Spinal cord (tissue), 10 donors: Measurements from ENCODE around the gene MN1. TPM values are rescaled to one million over a fixed set of nuclear protein-coding genes. Genes with fewer than 3 reads are reported as not detected.

ENCODE experiments used
- DNase-seq, 6 donors: peaks; one replicate each; pipeline versions ENCODE4 v3.0.0 to v3.0.0-alpha.2; 2013 to 2015; ENCODE audit warnings: low spot score in 6 of 6, low read depth in 4 of 6
- H3K27ac ChIP-seq: one replicate; pipeline ENCODE4 v1.5.1; 2013; ENCODE audit warnings: low read depth, low read length, control low read depth
- H3K27me3 ChIP-seq: one replicate; pipeline ENCODE4 v1.6.1; 2013; ENCODE audit warnings: low read length; ENCODE audit not compliant: control insufficient read depth, insufficient read depth
- H3K36me3 ChIP-seq: one replicate; pipeline ENCODE4 v1.6.1; 2013; ENCODE audit warnings: low read length; ENCODE audit not compliant: control insufficient read depth, insufficient read depth
- H3K4me1 ChIP-seq: one replicate; pipeline ENCODE4 v1.6.1; 2013; ENCODE audit warnings: low read length; ENCODE audit not compliant: control insufficient read depth, insufficient read depth
- H3K4me3 ChIP-seq: one replicate; pipeline ENCODE4 v1.5.1; 2013; ENCODE audit warnings: low read depth, low read length, control low read depth
- H3K9me3 ChIP-seq: one replicate; pipeline ENCODE4 v1.6.1; 2013; ENCODE audit warnings: low read length; ENCODE audit not compliant: control insufficient read depth, insufficient read depth
- WGBS: methylation state at CpG from one replicate; pipeline ENCODE4 v1.1.5; 2013; ENCODE audit warnings: missing lambda C conversion rate; ENCODE audit not compliant: insufficient coverage; 5-methylcytosine and 5-hydroxymethylcytosine counted together
- polyA plus RNA-seq, 2 donors: library from polyadenylated mRNA; unstranded; fragments of 120-200 nt; gene quantifications; one replicate each; pipeline ENCODE4 v1.2.1, GENCODE V29; 2013; ENCODE audit not compliant: insufficient read length in 2 of 2
- total RNA-seq, 2 donors: library from RNA; depleted of rRNA in 1 of 2; stranded (reverse); fragments of 120-200 nt in 1 of 2; fragments of >200 nt in 1 of 2; gene quantifications; one replicate each; pipeline versions ENCODE4 v1.2.3 to v1.2.4, GENCODE V29; 2013 to 2014
- donor health status: healthy.

Gene MN1
- total and polyA plus RNA-seq, 4 donors: 9.9 to 27.5 (median 25.4) TPM

DNA sequence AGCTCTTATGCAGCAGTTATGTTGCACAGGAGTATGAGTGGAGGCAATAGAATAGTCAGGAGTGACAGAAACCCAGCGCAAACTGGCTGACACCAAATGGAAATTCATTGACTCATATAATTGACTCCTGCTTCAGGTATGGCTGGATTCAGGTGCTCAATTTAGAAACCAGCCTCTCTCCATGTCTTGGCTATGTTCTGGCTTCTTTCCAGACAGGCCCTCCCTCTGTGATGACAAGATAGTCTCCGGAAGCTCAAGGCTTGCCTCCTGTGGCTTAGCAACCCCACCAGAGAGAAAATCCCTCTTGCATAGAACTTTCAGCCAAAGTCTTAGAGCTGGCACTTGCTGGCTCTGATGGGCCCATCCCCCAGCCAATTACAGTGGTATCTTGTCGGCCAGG is 28.1 kb upstream of the MN1 start:
- no peak overlapping the region for H3K4me3 ChIP-seq
- H3K36me3 ChIP-seq: no peaks in the 10 kb centered on the region
- WGBS: 66% methylated on average over 3 of the region's 3 CpGs
- H3K27me3 ChIP-seq: no peaks in the 10 kb centered on the region
- no peak overlapping the region for H3K27ac ChIP-seq
- peaks cover 9% of the 10 kb centered on the region for H3K4me1 ChIP-seq
- no peak for DNase-seq
- H3K9me3 ChIP-seq: no peaks in the 10 kb centered on the region

DNA sequence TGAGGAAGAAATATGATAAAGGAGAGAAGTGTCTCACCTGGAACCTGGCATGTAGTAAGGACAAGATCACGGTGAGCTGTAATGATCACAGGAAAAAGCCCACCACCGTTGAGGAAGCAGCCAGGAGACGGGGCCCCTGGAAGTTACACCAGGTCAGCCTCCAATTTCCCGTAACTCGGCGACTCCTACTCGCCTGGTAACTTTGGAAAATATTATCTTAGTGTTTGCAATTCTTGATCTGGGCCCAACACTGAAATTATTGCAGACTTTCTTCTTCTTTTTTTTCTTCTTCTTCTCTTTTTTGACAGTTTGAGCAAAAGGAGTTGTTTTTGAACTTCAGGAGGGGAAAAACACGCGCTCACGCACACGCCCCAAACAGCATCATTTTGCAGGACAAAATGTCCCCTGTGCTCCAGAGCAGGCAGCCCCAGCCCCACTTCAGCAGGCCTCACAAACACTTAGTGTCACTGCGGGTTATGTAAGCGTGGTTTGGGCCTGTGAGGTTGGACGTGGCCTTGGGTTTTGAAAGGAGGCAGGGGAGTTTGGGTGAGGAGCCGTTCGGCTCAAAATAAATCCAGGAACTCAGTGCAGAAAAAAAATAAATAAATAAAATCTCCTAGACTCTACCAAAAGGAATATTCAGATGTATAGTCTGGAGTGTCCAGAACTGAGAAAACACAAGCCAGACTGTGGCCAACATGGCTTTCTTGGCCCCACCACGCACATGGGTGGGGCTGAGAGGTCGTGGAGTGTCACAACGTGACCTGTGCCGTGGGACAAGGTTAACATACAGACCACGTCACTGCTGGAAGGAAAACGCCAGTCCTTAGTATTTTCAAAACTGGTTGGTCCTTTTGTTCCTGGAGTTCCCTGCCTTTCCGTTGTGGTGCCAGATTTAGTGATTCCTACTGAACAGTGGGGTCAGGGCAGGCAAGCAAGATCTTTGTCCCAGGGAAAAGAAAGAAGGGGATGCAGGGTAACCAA is 26.3 kb upstream of the MN1 start:
- Histone ChIP-seq H3K27ac (no peak overlapping the region), H3K4me1 (peaks cover 9% of the 10 kb centered on the region), H3K4me3 (no peak overlapping the region), H3K9me3 (no peaks in the 10 kb centered on the region), H3K27me3 (no peaks in the 10 kb centered on the region), H3K36me3 (no peaks in the 10 kb centered on the region)
- no peak for DNase-seq
- 82% methylated on average over 10 of the region's 23 CpGs for WGBS

DNA sequence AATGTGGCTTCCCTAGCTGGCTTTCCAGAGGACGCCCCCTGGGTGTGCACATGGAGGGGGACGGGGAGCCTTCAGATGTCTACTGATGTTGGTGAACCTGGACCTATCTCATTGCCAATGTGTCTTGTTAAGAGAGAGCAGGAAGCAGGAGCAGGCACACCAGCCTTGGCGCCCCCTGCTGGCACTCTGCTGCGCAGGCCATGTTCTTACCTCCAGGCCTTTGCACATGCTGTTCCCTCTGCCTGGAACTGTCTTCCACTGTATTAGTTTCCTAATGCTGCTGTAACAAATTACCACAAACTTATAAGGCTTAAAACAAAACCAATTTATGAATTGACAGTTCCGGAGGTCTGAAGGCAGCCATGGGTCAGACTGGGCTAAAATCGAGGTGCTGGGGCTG is 23.6 kb upstream of the MN1 start:
- WGBS: 89% methylated on average over 4 of the region's 6 CpGs
- Histone ChIP-seq H3K27ac (no peak overlapping the region), H3K27me3 (no peaks in the 10 kb centered on the region), H3K4me3 (no peak overlapping the region), H3K9me3 (no peaks in the 10 kb centered on the region), H3K4me1 (peaks cover 10% of the 10 kb centered on the region), H3K36me3 (no peaks in the 10 kb centered on the region)
- no peak for DNase-seq

DNA sequence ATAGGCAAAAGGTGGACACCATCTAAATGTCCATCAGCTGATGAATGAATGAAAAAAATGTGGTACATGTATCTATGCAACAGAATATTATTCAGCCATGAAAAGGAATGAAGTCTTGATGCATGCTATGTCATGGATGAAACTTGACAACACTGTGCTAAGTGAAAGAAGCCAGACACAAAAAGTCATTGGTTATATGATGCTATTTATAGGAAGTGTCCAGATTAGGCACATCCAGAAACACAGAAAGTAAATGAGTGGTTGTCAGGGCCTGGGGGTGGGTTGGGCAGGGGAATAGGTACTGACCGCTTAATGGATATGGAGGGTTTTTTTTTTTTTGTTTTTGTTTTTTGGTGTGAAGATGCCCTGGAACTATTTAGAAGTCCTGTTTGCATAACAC is 21.7 kb upstream of the MN1 start:
- DNase-seq: no peak
- WGBS: 100% methylated on average over 1 of the region's 1 CpG

DNA sequence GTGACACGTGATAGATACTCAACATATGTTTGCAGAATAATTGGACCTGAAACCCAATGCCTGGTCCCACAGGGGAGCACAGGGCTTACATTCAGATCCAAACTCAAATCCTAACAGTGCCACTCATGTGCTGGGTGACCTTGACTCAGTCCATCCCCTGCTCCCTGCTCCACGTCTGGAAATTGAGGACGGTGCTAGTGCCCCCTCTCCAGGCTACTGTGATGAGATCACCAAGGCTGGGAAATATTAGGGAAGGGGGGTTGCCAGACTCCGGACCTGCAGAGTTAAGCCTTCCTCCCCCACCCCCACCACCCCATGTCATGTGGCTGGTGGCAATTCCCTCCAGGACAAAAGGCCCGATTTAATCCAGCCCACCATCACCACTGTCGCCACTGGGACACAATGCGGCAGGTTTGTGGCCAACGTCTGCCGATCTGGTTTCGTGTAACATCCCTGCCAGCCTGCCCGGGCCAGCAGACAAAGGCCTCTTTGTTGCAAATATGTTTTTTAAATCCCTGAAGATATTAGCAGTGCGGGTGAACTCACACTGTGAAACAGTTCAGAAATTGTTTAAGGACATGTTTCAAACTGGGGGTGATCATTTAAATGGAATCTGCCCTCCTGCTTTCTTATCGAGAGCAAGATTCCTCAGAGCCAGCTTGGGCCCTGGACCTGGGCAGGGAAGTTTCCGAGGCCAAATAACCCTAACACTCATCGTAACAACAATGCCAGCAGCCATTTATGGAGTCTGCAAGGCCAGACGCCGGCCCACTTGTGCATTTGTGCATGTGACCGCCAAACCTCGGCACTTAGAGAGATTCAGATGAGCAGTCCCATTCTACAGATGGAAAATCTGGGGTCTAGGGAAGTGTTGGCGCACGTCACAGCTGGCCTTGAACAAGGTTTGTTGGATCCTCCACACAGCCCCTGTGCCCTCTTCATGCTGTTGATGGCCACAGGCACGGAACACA is 19.6 kb upstream of the MN1 start:
- peaks cover 10% of the 10 kb centered on the region for H3K4me1 ChIP-seq
- no peak overlapping the region for H3K27ac ChIP-seq
- H3K4me3 ChIP-seq: no peak overlapping the region
- no peaks in the 10 kb centered on the region for H3K36me3 ChIP-seq
- 49% methylated on average over 18 of the region's 22 CpGs for WGBS
- no peaks in the 10 kb centered on the region for H3K27me3 ChIP-seq
- H3K9me3 ChIP-seq: peaks cover 2% of the 10 kb centered on the region
- peak in 2 of 6 donors; percentile 39 to 52 for DNase-seq

More for the DNA sequence above, 21.7 kb upstream of the MN1 start:
- Histone ChIP-seq H3K27me3 (no peaks in the 10 kb centered on the region), H3K4me3 (no peak overlapping the region), H3K36me3 (no peaks in the 10 kb centered on the region), H3K9me3 (peaks cover 2% of the 10 kb centered on the region), H3K27ac (no peak overlapping the region), H3K4me1 (peaks cover 10% of the 10 kb centered on the region)

DNA sequence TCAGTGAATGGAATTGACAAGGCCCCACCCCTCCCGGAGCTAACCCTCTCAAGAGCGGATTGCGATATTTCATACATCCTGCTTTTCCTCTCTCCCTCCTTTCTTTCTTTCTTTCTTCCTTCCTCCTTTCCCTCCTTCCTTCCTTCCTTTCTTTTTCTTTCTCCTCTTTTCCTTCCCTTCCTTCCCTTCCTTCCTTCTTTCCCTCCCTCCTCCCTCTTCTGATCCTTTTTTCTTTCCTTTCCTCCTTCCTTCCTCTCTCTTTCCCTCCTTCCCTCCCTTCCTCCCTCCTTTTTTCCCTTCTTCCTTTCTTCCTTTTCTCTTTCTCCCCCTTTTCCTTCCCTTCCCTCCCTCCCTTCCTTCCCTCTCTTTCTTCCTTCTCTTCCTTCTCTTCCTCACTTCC is 15.0 kb upstream of the MN1 start:
- DNase-seq: no peak
- H3K27me3 ChIP-seq: no peaks in the 10 kb centered on the region
- peaks cover 8% of the 10 kb centered on the region for H3K4me1 ChIP-seq
- no peak overlapping the region for H3K27ac ChIP-seq
- H3K36me3 ChIP-seq: no peaks in the 10 kb centered on the region
- WGBS: 100% methylated on average over 3 of the region's 3 CpGs
- H3K9me3 ChIP-seq: peaks cover 2% of the 10 kb centered on the region
- H3K4me3 ChIP-seq: no peak overlapping the region

DNA sequence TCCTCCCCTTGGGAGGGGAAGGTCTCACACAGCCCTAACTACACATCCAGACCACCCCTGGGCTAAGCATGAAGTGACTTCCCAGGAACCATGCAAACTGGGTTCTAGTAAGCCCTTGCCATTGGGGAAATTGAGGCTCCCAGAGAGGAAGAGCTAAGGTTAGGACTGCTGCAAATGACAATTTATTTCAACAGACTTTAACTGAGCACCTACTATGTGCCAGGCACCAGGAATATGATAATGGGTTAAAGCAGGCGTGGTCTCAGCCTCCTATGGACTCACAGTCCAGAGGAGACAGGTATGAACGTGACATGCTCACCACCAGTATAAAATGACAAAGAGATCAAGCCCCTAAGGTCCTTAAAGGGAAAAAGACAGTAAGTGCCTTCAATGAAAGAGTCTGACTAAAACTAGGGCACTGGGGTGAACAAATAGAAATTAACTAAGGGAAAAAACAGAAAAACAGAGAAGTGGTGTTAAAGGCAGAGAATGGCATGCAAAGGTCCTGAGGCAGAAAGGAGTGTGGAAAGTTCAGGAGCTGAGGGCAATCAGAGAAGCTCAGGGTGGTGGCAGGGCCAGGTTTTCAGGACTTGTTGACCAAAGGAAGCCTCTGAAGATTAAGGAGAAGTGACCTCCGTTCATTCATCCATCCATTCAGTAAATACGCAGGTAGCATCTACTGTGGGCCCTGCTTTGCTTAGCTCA is 14.4 kb upstream of the MN1 start:
- DNase-seq: no peak
- Histone ChIP-seq H3K36me3 (no peaks in the 10 kb centered on the region), H3K27me3 (no peaks in the 10 kb centered on the region), H3K9me3 (peaks cover 2% of the 10 kb centered on the region), H3K4me1 (peaks cover 2% of the 10 kb centered on the region), H3K4me3 (no peak overlapping the region), H3K27ac (no peak overlapping the region)
- 97% methylated on average over 3 of the region's 4 CpGs for WGBS

DNA sequence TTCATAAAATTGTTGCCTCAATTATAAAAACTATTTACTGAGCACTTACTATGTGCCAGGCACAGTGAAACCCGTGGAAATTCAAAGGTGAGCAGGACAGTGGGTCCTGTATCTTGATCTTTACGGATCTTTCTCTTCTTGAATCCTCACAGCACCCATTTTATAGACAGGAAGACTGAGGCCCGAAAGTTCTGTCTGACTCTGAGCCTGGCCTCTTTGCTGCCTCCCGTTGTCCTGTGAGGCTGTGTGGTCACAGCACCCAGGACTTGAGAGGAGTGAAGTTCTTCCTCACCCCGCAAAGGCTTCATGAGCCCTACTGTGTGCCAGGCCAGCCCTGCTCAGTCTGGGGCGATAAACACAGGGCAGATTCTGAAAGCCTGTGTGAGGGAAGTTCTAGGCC is 13.4 kb upstream of the MN1 start:
- Histone ChIP-seq H3K4me1 (peaks cover 10% of the 10 kb centered on the region), H3K27me3 (peaks cover 2% of the 10 kb centered on the region), H3K4me3 (no peak overlapping the region), H3K9me3 (peaks cover under 1% of the 10 kb centered on the region), H3K36me3 (no peaks in the 10 kb centered on the region), H3K27ac (no peak overlapping the region)
- 85% methylated on average over 6 of the region's 6 CpGs for WGBS
- no peak for DNase-seq

DNA sequence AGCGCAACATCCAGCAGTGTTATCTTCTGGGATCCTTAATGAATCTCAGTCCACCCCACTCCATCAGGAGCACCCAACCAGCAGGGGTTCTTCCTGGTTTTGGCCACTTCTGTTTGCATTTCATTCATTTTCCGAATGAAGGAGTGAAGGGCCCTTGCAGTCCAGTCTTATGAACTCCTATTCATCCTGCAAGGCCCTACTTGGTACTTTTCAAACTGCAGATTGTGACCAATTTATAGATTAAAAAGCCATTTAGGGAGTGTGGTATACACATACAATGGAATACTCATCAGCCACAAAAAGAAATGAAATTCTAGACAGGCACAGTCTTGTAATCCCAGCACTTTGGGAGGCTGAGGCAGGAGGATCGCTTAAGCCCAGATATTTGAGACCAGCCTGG is 10.2 kb upstream of the MN1 start:
- Histone ChIP-seq H3K9me3 (no peaks in the 10 kb centered on the region), H3K36me3 (no peaks in the 10 kb centered on the region), H3K4me3 (no peak overlapping the region), H3K27ac (no peak overlapping the region), H3K4me1 (peaks cover 10% of the 10 kb centered on the region), H3K27me3 (peaks cover 2% of the 10 kb centered on the region)
- 97% methylated on average over 2 of the region's 3 CpGs for WGBS
- no peak for DNase-seq
